H1 (cell line): ENCODE data around the gene TP53BP2. TPM values are rescaled to one million over a fixed set of nuclear protein-coding genes. Genes with fewer than 3 reads are reported as not detected.

Experiments used
- CEBPB ChIP-seq: IDR thresholded peaks from 2 replicates; pipeline ENCODE4 v1.6.1; 2012; ENCODE audit warnings: low read depth, low read length
- GTF2F1 ChIP-seq: IDR thresholded peaks from 2 replicates; pipeline ENCODE4 v1.6.1; 2012; ENCODE audit warnings: low read depth, low read length, improper control_type of control experiment, borderline replicate concordance
- KDM4A ChIP-seq: IDR thresholded peaks from one replicate; pipeline ENCODE4 v1.7.1; 2012; ENCODE audit warnings: low read depth, mild to moderate bottlenecking, moderate library complexity, low read length, inconsistent platforms; ENCODE audit not compliant: severe bottlenecking
- MAFK ChIP-seq: IDR thresholded peaks from 2 replicates; pipeline ENCODE4 v1.6.1; 2012; ENCODE audit warnings: low read depth, mild to moderate bottlenecking, improper control_type of control experiment, low read length
- POU5F1 ChIP-seq: IDR thresholded peaks from 2 replicates; pipeline ENCODE4 v1.6.1; 2011; ENCODE audit warnings: low read depth, mild to moderate bottlenecking, low read length, moderate library complexity
- SAP30 ChIP-seq: fragments of 300-600 bp; sonication (generic); IDR thresholded peaks from 2 replicates; pipeline ENCODE4 v1.7.1; 2012; ENCODE audit warnings: low read length, moderate library complexity, mild to moderate bottlenecking, inconsistent platforms; ENCODE audit not compliant: insufficient read depth, insufficient replicate concordance
- SIRT6 ChIP-seq: IDR thresholded peaks from one replicate; pipeline ENCODE4 v1.7.1; 2012; ENCODE audit warnings: low read length, inconsistent platforms
- SP2 ChIP-seq: IDR thresholded peaks from 2 replicates; pipeline ENCODE4 v1.6.1; 2012; ENCODE audit warnings: mild to moderate bottlenecking, low read length, inconsistent platforms
- TAF1 ChIP-seq: IDR thresholded peaks from 2 replicates; pipeline ENCODE4 v1.6.1; 2011; ENCODE audit warnings: mild to moderate bottlenecking, low read depth, low read length
- TCF12 ChIP-seq: IDR thresholded peaks from 2 replicates; pipeline ENCODE4 v1.6.1; 2011; ENCODE audit warnings: low read depth, mild to moderate bottlenecking, low read length
- YY1 ChIP-seq: IDR thresholded peaks from 2 replicates; pipeline ENCODE4 v1.6.1; 2011; ENCODE audit warnings: low read depth, mild to moderate bottlenecking, low read length
- polyA plus RNA-seq, 7 experiments: library from polyadenylated mRNA; depleted of rRNA in 3 of 7; stranded (reverse) in 5 of 7; unstranded in 2 of 7; fragments of >200 nt in 5 of 7; fragments of 200-250 nt in 2 of 7; gene quantifications; 1 replicate in 5 of 7; 2 replicates in 1 of 7; 4 replicates in 1 of 7; pipeline versions ENCODE4 v1.2.1 to v1.2.3, GENCODE V29; 2011 to 2013; ENCODE audit warnings: missing spikeins in 2 of 7, mixed read lengths in 2 of 7
- total RNA-seq: library from RNA; stranded (reverse); fragmentation: NEBNext Ultra II Directional; extraction: Animal tissue kit (Norgen Biotek cat#: 25700); gene quantifications from 2 replicates; pipeline ENCODE4 v1.2.1, GENCODE V29; 2021

Gene TP53BP2
- total and polyA plus RNA-seq, 2 of the 8 experiments (the other 6 are each of a cell fraction or from before 2014, with no cell fraction given), result 18.0 to 38.7 TPM

DNA sequence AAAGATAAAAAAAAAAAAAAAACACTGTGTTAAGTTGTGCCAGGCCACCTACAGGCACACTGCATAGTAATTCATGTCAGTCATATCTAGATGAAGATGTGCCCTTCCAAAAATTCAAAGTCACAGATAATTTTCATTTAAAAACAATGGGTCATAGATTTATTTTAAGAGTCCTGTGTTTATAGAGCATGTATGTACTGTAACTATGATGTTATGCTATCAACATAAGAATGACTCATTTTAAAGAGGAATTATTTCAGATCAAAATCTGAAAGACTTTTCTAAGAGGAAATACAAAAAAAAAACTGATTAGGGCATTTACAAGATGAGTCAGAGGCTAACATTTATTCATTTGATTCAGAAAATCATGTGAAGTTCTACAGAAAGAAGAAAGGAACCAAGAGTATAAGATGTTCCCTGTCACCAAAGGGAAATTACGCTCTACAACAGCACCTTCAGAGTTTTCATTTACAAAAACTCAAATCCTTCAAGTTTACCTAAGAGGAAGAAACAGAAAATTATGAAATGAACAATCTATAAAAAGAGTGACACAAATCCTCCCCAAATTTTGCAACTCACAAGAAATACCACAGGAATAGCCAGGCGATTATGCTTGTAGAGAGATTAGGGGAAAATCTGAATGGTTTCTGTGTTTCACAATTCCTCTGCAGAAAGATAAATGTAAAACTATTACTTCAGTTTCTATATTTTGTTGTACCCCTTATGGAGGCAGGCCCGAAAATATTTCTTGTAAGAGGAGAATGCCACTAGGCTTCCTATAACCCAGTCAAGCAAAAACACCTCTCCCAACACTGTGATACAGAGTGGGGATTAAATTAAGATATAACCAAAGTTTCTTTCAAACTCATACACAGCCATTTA lies 13.8 kb downstream of the TP53BP2 start (continued):
- TF ChIP-seq CEBPB (no peak), TAF1 (no peak), MAFK (no peak), POU5F1 (no peak), KDM4A (no peak), YY1 (no peak), GTF2F1 (no peak), TCF12 (no peak), SP2 (no peak), SIRT6 (no peak), SAP30 (no peak)
